Neural cell (in vitro differentiated cells): Measurements from ENCODE around the gene FBLN7. TPM values are rescaled to one million over a fixed set of nuclear protein-coding genes. Genes with fewer than 3 reads are reported as not detected.

ENCODE experiments used
- H2AFZ ChIP-seq: fragments of 200-600, 300-800 bp; sonication (generic), shearing (Covaris generic); 2 replicates; pipeline ENCODE4 v1.6.0; 2014; ENCODE audit warnings: low read depth, mild to moderate bottlenecking, antibody characterized with exemption, low read length, moderate library complexity
- H3F3A ChIP-seq: fragments of 200-600 bp; shearing (Covaris generic); 2 replicates; pipeline ENCODE4 v1.6.1; 2016; ENCODE audit warnings: mild to moderate bottlenecking, moderate library complexity, mixed read lengths, antibody characterized with exemption, low read length; ENCODE audit not compliant: insufficient read depth, poor library complexity, severe bottlenecking
- H3K27ac ChIP-seq: fragments of 200-600, 300-800 bp; sonication (generic), shearing (Covaris generic); 2 replicates; pipeline ENCODE4 v1.5.1; 2014; ENCODE audit warnings: mild to moderate bottlenecking, low read length, moderate library complexity
- H3K27me3 ChIP-seq: fragments of 300-800, 200-600 bp; sonication (generic), shearing (Covaris generic); 2 replicates; pipeline ENCODE4 v1.6.0; 2014; ENCODE audit warnings: mild to moderate bottlenecking, low read depth, low read length, moderate library complexity; ENCODE audit not compliant: insufficient read depth
- H3K36me3 ChIP-seq: fragments of 300-800, 200-600 bp; sonication (generic), shearing (Covaris generic); 2 replicates; pipeline ENCODE4 v1.5.1; 2014; ENCODE audit warnings: mild to moderate bottlenecking, antibody characterized with exemption, low read length, moderate library complexity; ENCODE audit not compliant: insufficient read depth
- H3K4me2 ChIP-seq: fragments of 300-800, 200-600 bp; sonication (generic), shearing (Covaris generic); 2 replicates; pipeline ENCODE4 v1.6.0; 2014; ENCODE audit warnings: mild to moderate bottlenecking, low read length
- H3K4me3 ChIP-seq: fragments of 300-800, 200-600 bp; sonication (generic), shearing (Covaris generic); 2 replicates; pipeline ENCODE4 v1.5.1; 2014; ENCODE audit warnings: mild to moderate bottlenecking, low read length, moderate library complexity
- H3K79me2 ChIP-seq: fragments of 200-600 bp; shearing (Covaris generic); replicated peaks from 2 replicates; pipeline ENCODE4 v1.6.0; 2014; ENCODE audit warnings: mild to moderate bottlenecking, low read length, moderate library complexity; ENCODE audit not compliant: insufficient read depth
- H3K9ac ChIP-seq: fragments of 300-800, 200-600 bp; sonication (generic), shearing (Covaris generic); 2 replicates; pipeline ENCODE4 v1.6.1; 2016; ENCODE audit warnings: mild to moderate bottlenecking, low read length, mixed read lengths
- H3K9me2 ChIP-seq: fragments of 200-600 bp; shearing (Covaris generic); 2 replicates; pipeline ENCODE4 v1.6.1; 2016; ENCODE audit warnings: mild to moderate bottlenecking, low read length, mixed read lengths; ENCODE audit not compliant: insufficient read depth
- H3K9me3 ChIP-seq: fragments of 200-600, 300-800 bp; sonication (generic), shearing (Covaris generic); 2 replicates; pipeline ENCODE4 v1.6.1; 2016; ENCODE audit warnings: mild to moderate bottlenecking, mixed run types, low read length, moderate library complexity, mixed read lengths
- H4K20me1 ChIP-seq: fragments of 200-600 bp; shearing (Covaris generic); 2 replicates; pipeline ENCODE4 v1.6.1; 2016; ENCODE audit warnings: mild to moderate bottlenecking, mixed run types; ENCODE audit not compliant: insufficient read depth
- CTCF ChIP-seq: fragments of 450-650 bp; IDR thresholded peaks from 2 replicates; pipeline ENCODE4 v1.5.1; 2014; ENCODE audit warnings: antibody characterized with exemption, mild to moderate bottlenecking, moderate library complexity; ENCODE audit not compliant: poor library complexity, severe bottlenecking
- EP300 ChIP-seq: fragments of 450-650 bp; conservative IDR thresholded peaks from 2 replicates; pipeline ENCODE4 v1.6.1; 2014; ENCODE audit warnings: antibody characterized with exemption, mild to moderate bottlenecking, moderate library complexity; ENCODE audit not compliant: poor library complexity, severe bottlenecking
- EZH2 ChIP-seq: fragments of 200-600, 300-800 bp; shearing (Covaris generic), sonication (generic); IDR thresholded peaks from 2 replicates; pipeline ENCODE4 v1.6.1; 2014; ENCODE audit warnings: antibody characterized with exemption, low read length, borderline replicate concordance, mild to moderate bottlenecking; ENCODE audit not compliant: insufficient read depth, poor library complexity, severe bottlenecking
- MXI1 ChIP-seq: fragments of 450-650 bp; conservative IDR thresholded peaks from 2 replicates; pipeline ENCODE4 v1.6.1; 2014; ENCODE audit warnings: antibody characterized with exemption, mild to moderate bottlenecking; ENCODE audit not compliant: poor library complexity, severe bottlenecking
- POLR2AphosphoS5 ChIP-seq: IDR thresholded peaks from 2 replicates; pipeline ENCODE4 v1.6.1; 2012
- RAD21 ChIP-seq: fragments of 450-650 bp; conservative IDR thresholded peaks from 2 replicates; pipeline ENCODE4 v1.6.1; 2014; ENCODE audit warnings: antibody characterized with exemption, mild to moderate bottlenecking, moderate library complexity
- SMC3 ChIP-seq: fragments of 450-650 bp; conservative IDR thresholded peaks from 2 replicates; pipeline ENCODE4 v1.6.1; 2014; ENCODE audit warnings: antibody characterized with exemption, mild to moderate bottlenecking, moderate library complexity; ENCODE audit not compliant: poor library complexity
- TAF1 ChIP-seq: IDR thresholded peaks from 2 replicates; pipeline ENCODE4 v1.6.1; 2012; ENCODE audit warnings: low read depth
- polyA plus RNA-seq: library from polyadenylated mRNA; depleted of rRNA; stranded (reverse); fragments of >200 nt; gene quantifications from 2 replicates; pipeline ENCODE4 v1.2.3, GENCODE V29; 2014
- TF ChIP-seq, protein P1 (sequence below): IDR thresholded peaks from 2 replicates; pipeline ENCODE4 v1.6.1; 2012; ENCODE audit warnings: borderline replicate concordance

Gene FBLN7
- polyA plus RNA-seq, 1 donor from 2014 or later = not detected

DNA sequence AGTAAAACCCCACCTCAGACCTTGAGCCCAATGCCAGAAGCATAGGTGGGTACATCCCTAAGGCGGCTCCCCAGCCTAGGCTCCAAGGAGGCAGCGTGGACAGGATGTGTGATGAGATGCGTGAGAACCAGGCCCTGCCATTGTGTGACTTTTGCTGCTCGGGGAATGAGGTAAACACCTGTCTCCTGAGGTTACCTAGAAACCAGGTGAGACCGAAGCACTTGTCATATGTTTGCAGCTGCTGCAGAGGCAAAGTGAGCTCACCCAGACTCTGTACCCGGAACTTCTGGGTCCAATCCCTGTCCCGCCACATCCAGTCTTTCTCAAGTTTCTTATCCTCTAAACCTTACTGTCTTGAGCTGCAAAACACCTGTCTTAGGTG lies 3.4 kb downstream of the FBLN7 start:
- Histone ChIP-seq H3K4me3 (no peak overlapping the region), H3K27ac (no peak overlapping the region), H3K9me2 (no peaks in the 10 kb centered on the region), H3K36me3 (no peaks in the 10 kb centered on the region), H3K9ac (no peak overlapping the region), H3K27me3 (peaks cover 22% of the 10 kb centered on the region), H4K20me1 (no peaks in the 10 kb centered on the region), H3K9me3 (no peaks in the 10 kb centered on the region), H3K4me2 (no peak overlapping the region), H3K79me2 (no peaks in the 10 kb centered on the region), H3F3A (no peaks in the 10 kb centered on the region), H2AFZ (no peak overlapping the region)
- TF ChIP-seq RAD21 (no peak), CTCF (no peak), EZH2 (no peak), SMC3 (no peak), TAF1 (no peak), EP300 (no peak), MXI1 (no peak), POLR2AphosphoS5 (no peak)
- TF ChIP-seq, protein P1, sequence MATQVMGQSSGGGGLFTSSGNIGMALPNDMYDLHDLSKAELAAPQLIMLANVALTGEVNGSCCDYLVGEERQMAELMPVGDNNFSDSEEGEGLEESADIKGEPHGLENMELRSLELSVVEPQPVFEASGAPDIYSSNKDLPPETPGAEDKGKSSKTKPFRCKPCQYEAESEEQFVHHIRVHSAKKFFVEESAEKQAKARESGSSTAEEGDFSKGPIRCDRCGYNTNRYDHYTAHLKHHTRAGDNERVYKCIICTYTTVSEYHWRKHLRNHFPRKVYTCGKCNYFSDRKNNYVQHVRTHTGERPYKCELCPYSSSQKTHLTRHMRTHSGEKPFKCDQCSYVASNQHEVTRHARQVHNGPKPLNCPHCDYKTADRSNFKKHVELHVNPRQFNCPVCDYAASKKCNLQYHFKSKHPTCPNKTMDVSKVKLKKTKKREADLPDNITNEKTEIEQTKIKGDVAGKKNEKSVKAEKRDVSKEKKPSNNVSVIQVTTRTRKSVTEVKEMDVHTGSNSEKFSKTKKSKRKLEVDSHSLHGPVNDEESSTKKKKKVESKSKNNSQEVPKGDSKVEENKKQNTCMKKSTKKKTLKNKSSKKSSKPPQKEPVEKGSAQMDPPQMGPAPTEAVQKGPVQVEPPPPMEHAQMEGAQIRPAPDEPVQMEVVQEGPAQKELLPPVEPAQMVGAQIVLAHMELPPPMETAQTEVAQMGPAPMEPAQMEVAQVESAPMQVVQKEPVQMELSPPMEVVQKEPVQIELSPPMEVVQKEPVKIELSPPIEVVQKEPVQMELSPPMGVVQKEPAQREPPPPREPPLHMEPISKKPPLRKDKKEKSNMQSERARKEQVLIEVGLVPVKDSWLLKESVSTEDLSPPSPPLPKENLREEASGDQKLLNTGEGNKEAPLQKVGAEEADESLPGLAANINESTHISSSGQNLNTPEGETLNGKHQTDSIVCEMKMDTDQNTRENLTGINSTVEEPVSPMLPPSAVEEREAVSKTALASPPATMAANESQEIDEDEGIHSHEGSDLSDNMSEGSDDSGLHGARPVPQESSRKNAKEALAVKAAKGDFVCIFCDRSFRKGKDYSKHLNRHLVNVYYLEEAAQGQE = no peak

DNA sequence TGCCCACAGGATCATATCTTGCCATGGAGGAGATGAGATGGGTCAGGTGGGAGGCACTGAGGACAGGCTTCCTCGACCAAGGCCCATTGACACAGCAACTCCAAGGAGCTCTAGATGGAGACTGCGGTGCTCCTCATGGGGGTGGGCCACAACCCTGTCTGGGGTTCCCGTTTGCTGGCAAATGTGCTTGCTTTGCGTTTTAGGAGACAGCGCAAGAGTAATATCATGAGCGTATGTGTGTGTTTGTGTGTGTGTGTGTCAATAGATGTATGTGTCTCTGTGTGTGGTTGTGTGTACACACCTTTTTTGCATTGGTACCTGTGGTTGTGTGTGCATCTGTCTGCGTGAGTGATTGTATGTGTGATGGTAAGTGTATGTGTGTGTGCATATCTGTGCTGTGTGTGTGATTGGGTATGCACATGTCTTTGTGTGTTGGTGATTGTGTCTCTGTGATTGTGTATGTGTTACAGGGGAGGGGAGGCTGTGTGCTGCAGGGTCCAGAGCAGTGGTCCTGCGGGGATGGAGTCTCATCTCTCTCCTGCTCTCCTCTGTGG lies 4.4 kb downstream of the FBLN7 start:
- Histone ChIP-seq H4K20me1 (no peaks in the 10 kb centered on the region), H3F3A (no peaks in the 10 kb centered on the region), H3K9me2 (no peaks in the 10 kb centered on the region), H3K27me3 (peaks cover 15% of the 10 kb centered on the region), H3K79me2 (no peaks in the 10 kb centered on the region), H3K27ac (no peak overlapping the region), H3K36me3 (no peaks in the 10 kb centered on the region), H3K9ac (no peak overlapping the region), H3K4me3 (no peak overlapping the region), H2AFZ (no peak overlapping the region), H3K9me3 (no peaks in the 10 kb centered on the region), H3K4me2 (no peak overlapping the region)
- TF ChIP-seq POLR2AphosphoS5 (no peak), EP300 (no peak), CTCF (no peak), EZH2 (no peak), MXI1 (no peak), TAF1 (no peak), SMC3 (no peak), RAD21 (no peak)
- TF ChIP-seq, protein P1 = no peak
